GM18508 (cell line): ENCODE measurements around the gene OCRL.

Source experiments
- ATAC-seq: cut with Tn5 transposase; IDR thresholded peaks from one replicate; pipeline ENCODE4 v1.9.1; 2021; ENCODE audit warnings: moderate number of reproducible peaks; ENCODE audit not compliant: insufficient read depth, unreplicated experiment

Gene OCRL

GRCh38 chrX:129626026-129626425 is 86.0 kb downstream of the OCRL start:
- ATAC-seq = no peak

DNA sequence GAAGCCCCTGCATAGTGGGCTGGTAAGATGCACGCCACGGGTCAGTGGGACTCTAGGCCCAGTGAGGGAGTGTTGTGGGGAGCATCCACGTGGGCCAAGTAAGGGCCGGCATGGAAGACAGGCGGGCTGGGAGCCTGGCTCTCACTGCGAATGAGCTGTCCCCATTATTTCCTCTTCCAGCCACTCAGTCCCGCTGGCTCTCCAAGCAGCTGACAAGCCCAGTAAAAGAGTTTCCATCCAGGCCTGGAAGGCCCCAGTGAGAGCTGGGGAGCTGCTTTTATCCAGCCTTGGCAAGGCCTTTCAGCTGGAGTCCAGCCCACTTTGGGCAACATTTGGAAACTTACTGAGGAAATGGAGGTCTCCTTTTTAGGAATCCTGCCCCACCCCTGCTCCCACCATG is 89.8 kb downstream of the OCRL start:
- ATAC-seq = no peak

GRCh38 chrX:129631849-129632248 is 91.8 kb downstream of the OCRL start:
- no peak for ATAC-seq

GRCh38 chrX:129632443-129632842 is 92.4 kb downstream of the OCRL start:
- no peak for ATAC-seq

DNA sequence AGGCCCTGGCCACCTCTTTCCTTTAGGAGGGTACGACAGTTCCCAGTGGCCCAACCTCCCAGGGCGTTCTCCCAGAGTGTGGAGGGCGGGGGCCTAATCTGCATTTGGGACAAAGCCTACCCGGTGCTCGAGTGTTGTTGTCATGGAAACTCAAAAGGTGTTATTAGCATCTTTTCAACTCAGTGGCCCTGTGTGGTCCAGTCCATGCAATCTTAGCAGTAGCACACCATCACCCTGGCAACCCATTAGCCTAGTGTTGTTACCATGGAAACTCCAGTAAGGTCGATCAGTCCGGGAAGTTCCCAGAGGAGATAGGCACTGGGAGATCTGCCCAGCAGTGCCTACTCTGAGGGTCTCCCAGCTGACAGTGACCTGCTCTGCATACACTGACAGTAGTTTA is 94.5 kb downstream of the OCRL start:
- no peak for ATAC-seq

DNA sequence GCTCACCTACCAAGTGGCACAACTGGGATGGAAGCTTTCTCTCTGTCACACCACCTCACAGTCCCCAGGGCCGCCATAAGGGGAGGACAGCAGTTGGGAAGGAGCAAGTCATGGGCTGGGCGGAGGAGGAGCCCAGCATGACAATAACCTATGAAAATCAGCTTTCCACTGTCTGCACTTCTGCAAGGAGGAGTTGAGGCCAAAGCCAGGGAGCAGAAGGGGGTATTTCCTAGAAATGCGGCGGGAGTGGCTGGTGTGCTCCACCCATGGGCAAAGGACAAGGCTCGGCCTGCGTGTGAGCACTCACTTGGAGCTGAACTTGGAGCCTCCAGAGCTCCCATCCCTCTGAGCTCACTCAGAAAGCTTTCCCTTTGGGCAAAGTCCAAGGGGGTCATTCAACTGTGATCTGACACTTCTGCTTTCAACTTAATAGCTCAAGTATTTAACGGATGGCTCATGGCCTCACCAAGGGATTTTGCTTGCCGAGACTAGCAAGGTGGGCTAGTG is 96.2 kb downstream of the OCRL start:
- ATAC-seq = no peak

- peak; percentile 71 for ATAC-seq
Measured at GRCh38 chrX:129637217-129638109, 97.4 kb downstream of the OCRL start.

DNA sequence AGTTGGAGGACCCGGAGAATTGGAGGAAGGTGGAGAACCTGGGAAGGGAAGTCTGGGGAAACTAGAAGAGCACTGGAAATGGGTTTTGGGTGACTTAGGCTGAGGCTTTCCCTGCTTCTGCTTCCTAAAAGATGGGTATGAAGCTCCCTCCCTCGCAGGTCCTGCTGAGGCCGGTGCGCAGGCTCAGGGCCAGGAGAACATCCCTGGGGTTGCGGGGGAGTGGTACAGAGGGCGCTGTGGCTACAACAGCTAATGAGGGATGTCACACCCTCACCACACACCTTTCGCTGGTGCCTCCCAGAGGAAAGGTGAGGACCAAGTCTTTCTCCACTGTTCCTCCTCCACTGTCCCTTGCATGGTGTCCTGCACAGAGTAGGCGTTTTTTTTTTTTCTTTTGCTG is 98.9 kb downstream of the OCRL start:
- ATAC-seq = no peak

- no peak for ATAC-seq
Measured at GRCh38 chrX:129640737-129641136, 100.7 kb downstream of the OCRL start.

- ATAC-seq = no peak
Measured at GRCh38 chrX:129641469-129641868, 101.4 kb downstream of the OCRL start.

DNA sequence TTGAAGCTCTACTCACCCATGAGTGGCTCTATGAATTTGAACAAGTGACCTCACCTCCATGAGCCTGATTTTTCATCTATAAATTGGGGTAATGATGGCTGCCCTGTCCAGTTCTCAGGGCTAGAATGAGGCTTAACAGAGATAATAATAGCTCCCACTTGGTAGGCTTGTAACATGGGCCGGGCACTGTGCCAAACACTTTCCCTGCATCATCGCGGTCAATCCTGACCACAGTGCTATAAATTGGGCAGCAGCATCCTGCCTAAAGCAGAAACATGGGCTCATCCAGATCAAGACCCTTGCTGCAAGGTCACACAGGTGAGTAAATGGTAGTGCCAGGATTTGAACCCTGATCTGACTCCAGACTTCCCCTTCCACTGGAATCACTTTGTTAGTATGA is 101.9 kb downstream of the OCRL start:
- ATAC-seq = no peak
